K562 (cell line): Measurements from ENCODE around the gene PLCB1.

ENCODE experiments used
- CTCF ChIP-seq, 3 experiments: IDR thresholded peaks in 2 of 3; conservative IDR thresholded peaks in 1 of 3; 2 replicates each; pipeline ENCODE4 v1.5.1; 2011 to 2012; ENCODE audit warnings: low read length in 3 of 3, mild to moderate bottlenecking in 3 of 3, control low read depth in 2 of 3, improper control_type of control experiment in 1 of 3, inconsistent platforms in 1 of 3, low read depth in 1 of 3, mixed read lengths in 1 of 3, moderate library complexity in 1 of 3; ENCODE audit not compliant: insufficient read depth in 2 of 3
- HBP1 ChIP-seq: fragments of 450-650 bp; formaldehyde crosslinking; IDR thresholded peaks from 2 replicates; pipeline ENCODE4 v1.4.0; 2022; ENCODE audit warnings: missing genetic modification characterization
- HDAC6 ChIP-seq: IDR thresholded peaks from 2 replicates; pipeline ENCODE4 v1.6.1; 2012; ENCODE audit warnings: low read depth, mild to moderate bottlenecking, control low read depth, inconsistent platforms, low read length, moderate library complexity
- MEF2D ChIP-seq: conservative IDR thresholded peaks from 2 replicates; pipeline ENCODE4 v1.6.1; 2016; ENCODE audit warnings: low read depth, missing genetic modification characterization, missing compliant biosample characterization
- MTA3 ChIP-seq: fragments of 450-650 bp; formaldehyde crosslinking; IDR thresholded peaks from 2 replicates; pipeline ENCODE4 v1.6.1; 2017; ENCODE audit warnings: mild to moderate bottlenecking, borderline replicate concordance
- POLR2A ChIP-seq: fragments of 450-650 bp; conservative IDR thresholded peaks from 2 replicates; pipeline ENCODE4 v1.6.1; 2016
- TRIM24 ChIP-seq, 2 experiments: fragments of 450-650 bp; IDR thresholded peaks; 2 replicates each; pipeline ENCODE4 v1.6.1; 2016
- ZNF780A ChIP-seq: fragments of 250-450 bp; sonication (Bioruptor Pico); IDR thresholded peaks from 2 replicates; pipeline ENCODE4 v1.5.0; 2021; ENCODE audit warnings: mild to moderate bottlenecking

GRCh38 chr20:8433291-8433690 is 301.2 kb downstream of the PLCB1 start:
- no peak for TF ChIP-seq TRIM24 (IDR thresholded peaks at IDR 0.05)
- no peak for TF ChIP-seq MEF2D (tag)
- no peak for TF ChIP-seq HBP1 (CRISPR knock-in tag)
- no peak for TF ChIP-seq ZNF780A
- TF ChIP-seq POLR2A: no peak
- TF ChIP-seq MTA3: no peak
- no peak for TF ChIP-seq HDAC6
- no peak for TF ChIP-seq CTCF (IDR thresholded peaks at IDR 0.05 in 2 of 3, conservative IDR thresholded peaks at IDR 0.05 in 1 of 3; ENCODE audit: insufficient read depth in 2 of 3, low read depth in 1 of 3, low read length in 3 of 3)
